LHCN-M2 (cell line): Measurements from ENCODE around the gene TUBB4B. TPM values are rescaled to one million over a fixed set of nuclear protein-coding genes. Genes with fewer than 3 reads are reported as not detected.

Source experiments
- DNase-seq: peaks from one replicate; pipeline ENCODE4 v3.0.0-alpha.2; 2012; ENCODE audit warnings: low read depth
- total RNA-seq: library from RNA; depleted of rRNA; stranded (reverse); fragments of >200 nt; gene quantifications from 2 replicates; pipeline ENCODE4 v1.2.3, GENCODE V29; 2014

TUBB4B gene
- total RNA-seq, 1 experiment from 2014 or later = 517 TPM

GRCh38 chr9:137270929-137271695 is 30.0 kb downstream of the TUBB4B start:
- no peak for DNase-seq

- no peak for DNase-seq
These were observed 30.6 kb downstream of the TUBB4B start for GRCh38 chr9:137271696-137272076.

- no peak for DNase-seq
These were observed 31.4 kb downstream of the TUBB4B start for GRCh38 chr9:137272241-137273094.

GRCh38 chr9:137273095-137273490 is 32.0 kb downstream of the TUBB4B start:
- DNase-seq = no peak

- no peak for DNase-seq
These were observed 32.7 kb downstream of the TUBB4B start for GRCh38 chr9:137273611-137274320.

GRCh38 chr9:137275203-137275587 is 34.1 kb downstream of the TUBB4B start:
- no peak for DNase-seq

- no peak for DNase-seq
These were observed 34.7 kb downstream of the TUBB4B start for GRCh38 chr9:137275588-137276472.

- peak; percentile 37 for DNase-seq
These were observed 35.6 kb downstream of the TUBB4B start for GRCh38 chr9:137276473-137277328.

GRCh38 chr9:137277329-137278041 is 36.4 kb downstream of the TUBB4B start, which contains the start of gene TOR4A:
Gene TOR4A (plus strand): TSS chr9:137277726. CDS start chr9:137278690, 964 bp downstream.
- DNase-seq = peak; percentile 80

GRCh38 chr9:137278061-137278701 is 37.1 kb downstream of the TUBB4B start:
- no peak for DNase-seq

- DNase-seq = no peak
These were observed 37.9 kb downstream of the TUBB4B start for GRCh38 chr9:137278721-137279711.

GRCh38 chr9:137279741-137280473 is 38.8 kb downstream of the TUBB4B start:
- no peak for DNase-seq

- no peak for DNase-seq
These were observed 39.6 kb downstream of the TUBB4B start for GRCh38 chr9:137280474-137281344.

GRCh38 chr9:137281345-137282116 is 40.4 kb downstream of the TUBB4B start:
- DNase-seq = no peak

GRCh38 chr9:137286975-137287383 is 45.9 kb downstream of the TUBB4B start:
- DNase-seq = peak; percentile 52
